ENCODE measurements around the gene LARGE1. TPM values are rescaled to one million over a fixed set of nuclear protein-coding genes. Genes with fewer than 3 reads are reported as not detected.

LARGE1 gene
- total and polyA plus RNA-seq, 9 of the 15 experiments (the other 6 are each of a cell fraction or from before 2014, with no cell fraction given), result 0.01 to 0.66 (median 0.14) TPM; not detected in 2

- Histone ChIP-seq H3K9ac (ENCODE audit: insufficient read depth in 1 of 2, low read depth in 2 of 2, low read length in 2 of 2) (no peak overlapping the region), H3K4me3 (no peak overlapping the region), H3K36me3 (ENCODE audit: control insufficient read depth, insufficient read depth, low read length) (no peaks in the 10 kb centered on the region), H3K79me2 (ENCODE audit: control insufficient read depth, insufficient read depth, low read length) (no peaks in the 10 kb centered on the region), H3K9me1 (ENCODE audit: control insufficient read depth, insufficient read depth, low read length) (no peaks in the 10 kb centered on the region), H3K27ac (ENCODE audit: extremely low read depth, low read depth, low read length) (no peak overlapping the region), H4K20me1 (replicated peaks; ENCODE audit: control insufficient read depth, insufficient read depth, low read length) (no peaks in the 10 kb centered on the region), H2AFZ (ENCODE audit: low read depth, low read length) (no peak overlapping the region), H3K9me3 (replicated peaks; ENCODE audit: control insufficient read depth, insufficient read depth, low read depth, low read length) (no peaks in the 10 kb centered on the region), H3K4me2 (ENCODE audit: insufficient read depth, low read length) (no peak overlapping the region), H3K27me3 (ENCODE audit: control insufficient read depth in 2 of 2, insufficient read depth in 2 of 2, low read length in 2 of 2) (no peaks in the 10 kb centered on the region; a peak in 1 of 5 replicates), H3K4me1 (replicated peaks in 1 of 2; ENCODE audit: control insufficient read depth in 2 of 2, insufficient read depth in 2 of 2, low read length in 2 of 2) (no peaks in the 10 kb centered on the region)
- in situ Hi-C loops (cut with MboI) (loop anchor here (25.0 kb wide), 1 partner anchor 1737 kb away; no protein-coding TSS in a partner anchor), intact Hi-C loops (cut with micrococcal nuclease) (no loop called here)
- ChIA-PET POLR2A (no interaction called here), CTCF (ENCODE audit: low intra/inter-chr PET ratio) (no interaction called here)
- DNase-seq (ENCODE audit: extremely low read depth in 1 of 4, low spot score in 3 of 4), result no peak
- ATAC-seq, result no peak
- TF ChIP-seq DEAF1 (CRISPR knock-in tag; IDR thresholded peaks at IDR 0.05) (no peak), POLR3A (IDR thresholded peaks at IDR 0.05; ENCODE audit: borderline replicate concordance, extremely low read depth, insufficient read depth, insufficient read length) (no peak)
- BruUV-seq (replicated peaks), result no TSS peak
- no peak for FAIRE-seq
- 0% methylated on average over 2 of the region's 2 CpGs for WGBS (ENCODE audit: insufficient coverage, low coverage, missing lambda C conversion rate)
These were observed 645.2 kb downstream of the LARGE1 start for GRCh38 chr22:33275073-33275443.

All from K562 (cell line).